Endothelial cell of hepatic sinusoid (primary cell): ENCODE data around the gene CCDC192.

Source experiments
- in situ Hi-C: cut with HindIII; loops from 2 replicates; pipeline ENCODE4 v1.10.0; 2017; ENCODE audit warnings: low sequenced_read_pairs

Gene CCDC192

GRCh38 chr5:127802477-127802865, 99.3 kb downstream of the CCDC192 start:
- in situ Hi-C loops = no loop called here

GRCh38 chr5:127804886-127805426, 101.8 kb downstream of the CCDC192 start:
- in situ Hi-C loops = no loop called here

- in situ Hi-C loops = no loop called here
Measured at GRCh38 chr5:127805448-127805847, 102.3 kb downstream of the CCDC192 start.

- in situ Hi-C loops = no loop called here
Measured at GRCh38 chr5:127806776-127807175, 103.6 kb downstream of the CCDC192 start.

GRCh38 chr5:127809533-127809932, 106.3 kb downstream of the CCDC192 start:
- in situ Hi-C loops = no loop called here

GRCh38 chr5:127810017-127810416, 106.8 kb downstream of the CCDC192 start:
- in situ Hi-C loops = no loop called here

- in situ Hi-C loops = no loop called here
Measured at GRCh38 chr5:127810707-127811490, 107.7 kb downstream of the CCDC192 start.

GRCh38 chr5:127812570-127812969, 109.4 kb downstream of the CCDC192 start:
- in situ Hi-C loops = no loop called here

- in situ Hi-C loops = no loop called here
Measured at GRCh38 chr5:127813633-127814587, 110.7 kb downstream of the CCDC192 start.

GRCh38 chr5:127814588-127814973, 111.4 kb downstream of the CCDC192 start:
- in situ Hi-C loops = no loop called here

- in situ Hi-C loops = no loop called here
Measured at GRCh38 chr5:127820910-127821553, 117.8 kb downstream of the CCDC192 start.

- in situ Hi-C loops = no loop called here
Measured at GRCh38 chr5:127821896-127822295, 118.7 kb downstream of the CCDC192 start.

GRCh38 chr5:127824126-127824525, 120.9 kb downstream of the CCDC192 start:
- in situ Hi-C loops = no loop called here

- in situ Hi-C loops = no loop called here
Measured at GRCh38 chr5:127826011-127826410, 122.8 kb downstream of the CCDC192 start.

- in situ Hi-C loops = no loop called here
Measured at GRCh38 chr5:127827451-127827850, 124.3 kb downstream of the CCDC192 start.

- in situ Hi-C loops = no loop called here
Measured at GRCh38 chr5:127830157-127830556, 127.0 kb downstream of the CCDC192 start.

- in situ Hi-C loops = no loop called here
Measured at GRCh38 chr5:127830829-127831598, 127.8 kb downstream of the CCDC192 start.

- in situ Hi-C loops = no loop called here
Measured at GRCh38 chr5:127832067-127832466, 128.9 kb downstream of the CCDC192 start.

- in situ Hi-C loops = no loop called here
Measured at GRCh38 chr5:127834094-127834531, 130.9 kb downstream of the CCDC192 start.

GRCh38 chr5:127834554-127834953, 131.4 kb downstream of the CCDC192 start:
- in situ Hi-C loops = no loop called here
